GM19463 (cell line): ENCODE measurements around the gene TBR1.
A peak's percentile ranks its signal among the peaks of the same experiment; 100 is the strongest.

Experiments
- ATAC-seq: cut with Tn5 transposase; IDR thresholded peaks from one replicate; pipeline ENCODE4 v1.9.1; 2021; ENCODE audit warnings: mild to moderate bottlenecking, moderate library complexity; ENCODE audit not compliant: unreplicated experiment

Gene TBR1

DNA sequence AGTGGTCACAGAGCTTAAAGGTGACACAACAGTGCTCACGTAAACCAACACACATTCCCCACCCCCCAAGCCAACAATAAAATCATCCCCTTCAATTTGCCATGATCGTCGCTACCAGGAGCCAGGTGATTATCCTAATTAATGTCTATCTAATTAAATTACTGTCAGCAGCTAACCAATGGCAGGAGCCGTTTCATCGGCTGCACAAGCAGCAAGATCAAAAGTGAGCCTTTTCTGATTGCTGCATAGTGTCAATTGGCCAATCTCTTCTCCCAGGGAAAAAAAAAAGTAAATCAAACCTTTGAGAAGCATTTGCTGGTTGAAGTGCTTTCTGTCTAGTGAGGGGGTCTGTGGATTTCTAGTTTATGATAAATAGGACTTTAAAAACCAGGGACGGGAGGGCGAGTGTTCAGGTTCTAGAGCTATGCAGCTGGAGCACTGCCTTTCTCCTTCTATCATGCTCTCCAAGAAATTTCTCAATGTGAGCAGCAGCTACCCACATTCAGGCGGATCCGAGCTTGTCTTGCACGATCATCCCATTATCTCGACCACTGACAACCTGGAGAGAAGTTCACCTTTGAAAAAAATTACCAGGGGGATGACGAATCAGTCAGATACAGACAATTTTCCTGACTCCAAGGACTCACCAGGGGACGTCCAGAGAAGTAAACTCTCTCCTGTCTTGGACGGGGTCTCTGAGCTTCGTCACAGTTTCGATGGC lies at the start of gene TBR1:
Gene TBR1 (plus strand): TSS at position 311 of the 721 bp plus-strand sequence. CDS start 114 bp downstream, at position 425.
- no peak for ATAC-seq

DNA sequence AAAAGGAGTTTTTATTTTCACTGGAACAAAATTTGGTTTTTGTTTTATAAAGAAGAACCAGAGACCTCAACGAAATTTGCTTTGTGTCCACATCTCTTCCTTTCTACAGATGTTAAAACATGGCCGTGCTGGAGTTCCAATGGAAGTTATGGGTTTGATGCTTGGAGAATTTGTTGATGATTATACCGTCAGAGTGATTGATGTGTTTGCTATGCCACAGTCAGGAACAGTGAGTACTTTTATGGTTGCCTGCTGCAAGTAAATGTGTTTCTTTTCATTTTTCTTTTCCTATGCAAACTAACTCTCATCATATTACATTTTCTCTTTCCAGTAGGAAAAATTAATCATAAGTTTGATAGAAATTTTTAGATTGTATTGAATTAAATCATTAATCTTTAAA lies 48.4 kb upstream of the TBR1 start:
- no peak for ATAC-seq

DNA sequence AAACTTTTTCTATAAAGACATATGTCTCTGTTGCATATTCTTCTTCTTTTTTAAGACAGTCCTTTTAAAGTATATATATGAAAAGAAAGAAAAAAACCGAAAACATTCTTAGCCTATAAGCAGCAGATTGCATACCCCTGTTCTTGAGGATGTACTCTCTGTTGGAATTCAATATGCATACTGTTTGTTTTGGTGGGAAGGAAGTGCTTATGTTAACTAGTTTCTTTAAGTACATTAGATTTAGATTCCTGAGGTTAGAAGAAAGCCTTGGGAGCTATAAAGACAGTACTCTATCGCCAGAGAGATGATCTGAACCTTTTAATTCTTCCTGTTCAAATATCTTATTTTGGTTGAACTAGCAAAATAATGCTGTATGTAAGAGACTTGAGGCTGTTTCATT lies 46.8 kb upstream of the TBR1 start:
- no peak for ATAC-seq

DNA sequence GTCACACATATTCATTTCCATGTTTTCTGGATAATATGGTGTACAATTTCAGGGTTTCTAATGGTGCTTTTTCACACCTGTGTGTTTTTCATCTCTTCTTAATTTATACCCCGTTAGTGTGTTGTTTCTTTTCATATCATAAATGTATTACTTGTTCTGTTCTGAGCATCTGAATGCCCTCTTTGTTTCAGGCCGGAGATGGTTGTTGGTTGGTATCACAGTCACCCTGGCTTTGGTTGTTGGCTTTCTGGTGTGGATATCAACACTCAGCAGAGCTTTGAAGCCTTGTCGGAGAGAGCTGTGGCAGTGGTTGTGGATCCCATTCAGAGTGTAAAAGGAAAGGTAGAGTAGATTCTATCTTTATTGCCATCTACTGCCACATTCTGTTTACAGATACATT lies 45.1 kb upstream of the TBR1 start:
- ATAC-seq: no peak

DNA sequence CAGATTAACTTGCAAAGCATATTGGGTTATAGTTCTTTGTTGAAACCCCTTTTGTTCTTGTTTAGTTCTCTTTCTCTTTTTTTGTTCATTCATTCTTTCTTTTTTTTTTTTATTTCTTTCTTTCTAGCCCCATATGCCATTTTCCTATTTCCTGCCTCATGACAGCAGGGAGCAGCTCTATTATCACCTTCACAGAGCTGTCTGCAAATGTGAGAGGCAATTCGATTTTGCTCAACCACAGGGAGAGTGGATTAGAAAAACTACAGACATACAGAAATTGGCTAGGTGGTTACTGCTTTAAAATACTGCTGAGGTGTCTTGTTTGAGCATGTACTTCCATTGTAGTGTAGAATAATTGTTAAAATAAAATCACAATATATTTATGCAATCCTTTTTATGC lies 44.2 kb upstream of the TBR1 start:
- ATAC-seq: no peak

DNA sequence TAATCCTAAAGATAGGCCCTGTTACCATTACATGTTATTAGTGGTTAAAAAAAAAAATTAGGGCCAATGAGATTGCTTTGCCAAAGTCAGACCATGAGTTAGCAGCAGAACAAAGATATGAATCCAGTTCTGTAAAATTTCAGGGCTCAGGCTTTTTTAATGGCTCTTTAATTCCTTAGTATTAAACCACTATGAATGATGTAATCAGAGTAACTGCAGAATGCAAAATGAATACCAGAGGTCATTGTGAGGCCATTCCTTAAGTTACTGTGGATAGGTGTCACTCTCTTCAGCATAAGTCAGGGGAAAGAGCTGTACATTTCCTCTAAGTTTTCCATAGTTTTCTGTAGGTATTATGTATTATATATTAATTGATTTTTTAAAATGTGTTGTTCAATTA lies 42.2 kb upstream of the TBR1 start:
- ATAC-seq: no peak

DNA sequence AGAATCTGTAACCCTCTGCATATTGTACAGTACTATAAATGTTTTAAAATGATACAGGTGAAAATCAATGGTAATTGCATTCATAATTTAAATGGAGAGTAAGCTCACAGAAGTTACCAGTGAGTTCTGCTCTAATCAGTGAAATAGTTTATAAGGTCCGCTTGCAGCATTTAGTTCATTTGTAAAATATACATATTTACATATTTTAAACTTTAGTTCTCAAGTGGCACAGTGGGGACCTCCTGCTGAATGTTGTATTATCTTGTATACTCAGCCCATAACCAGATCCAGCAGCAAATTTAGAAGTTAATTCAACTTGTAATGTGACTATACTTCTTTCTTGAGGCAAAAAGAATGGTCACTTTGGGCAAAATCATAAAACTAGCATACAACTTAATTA lies 41.7 kb upstream of the TBR1 start:
- ATAC-seq: no peak

DNA sequence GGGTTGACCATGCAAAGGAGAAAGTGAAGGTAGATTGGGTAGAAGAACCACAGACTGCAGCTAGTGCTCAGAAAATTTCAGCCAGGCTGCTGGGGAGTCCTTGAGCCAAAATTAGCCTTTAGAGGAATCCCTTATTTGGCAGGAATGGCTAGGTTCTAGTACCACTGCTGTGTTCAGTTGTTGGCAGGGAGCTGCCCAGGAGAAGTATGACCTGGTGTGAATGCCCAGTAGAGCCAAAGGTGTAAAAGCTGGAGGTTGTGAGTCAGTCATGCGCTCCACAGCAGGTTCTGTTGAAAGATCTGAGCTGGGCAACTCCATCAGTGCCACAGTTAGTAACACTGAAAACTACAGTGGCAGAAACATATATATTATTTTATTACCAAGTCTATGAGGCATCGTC lies 36.4 kb upstream of the TBR1 start:
- ATAC-seq: no peak

DNA sequence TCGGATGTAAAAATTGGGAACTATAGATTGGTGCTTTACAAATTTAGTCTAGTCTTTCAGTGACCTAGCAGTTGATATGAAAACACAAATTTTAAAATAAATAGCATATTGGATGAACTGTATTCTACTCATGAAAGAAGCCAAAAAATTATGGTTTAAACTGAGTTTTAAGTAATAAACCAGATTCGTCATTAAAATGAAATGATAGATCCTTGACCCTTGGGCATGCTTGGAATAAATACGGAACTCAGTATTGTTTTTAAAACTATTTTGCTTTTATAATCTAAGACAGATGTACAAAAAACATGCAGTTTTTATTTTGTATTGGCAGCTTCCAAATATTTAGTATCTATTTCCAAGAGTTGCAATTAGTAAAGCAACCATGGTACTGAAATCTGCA lies 34.6 kb upstream of the TBR1 start:
- no peak for ATAC-seq

DNA sequence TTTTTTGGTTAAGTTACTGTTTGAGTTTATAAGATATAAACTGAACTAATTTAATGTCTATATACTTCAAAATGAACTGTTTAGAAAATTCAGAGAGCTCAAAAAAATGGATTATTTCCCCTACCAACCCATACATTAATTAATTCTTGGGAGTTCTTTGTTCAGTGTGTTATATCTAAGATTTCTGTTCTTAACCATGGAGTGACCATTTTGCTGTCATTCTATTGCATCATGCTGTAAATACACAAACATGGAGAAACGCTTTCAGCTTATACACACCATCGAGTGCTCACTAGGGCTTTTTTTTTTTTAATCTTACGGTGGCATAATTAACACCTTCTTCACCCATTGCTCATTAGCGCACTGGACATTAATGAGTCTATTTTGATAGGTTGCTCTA lies 33.4 kb upstream of the TBR1 start:
- no peak for ATAC-seq

DNA sequence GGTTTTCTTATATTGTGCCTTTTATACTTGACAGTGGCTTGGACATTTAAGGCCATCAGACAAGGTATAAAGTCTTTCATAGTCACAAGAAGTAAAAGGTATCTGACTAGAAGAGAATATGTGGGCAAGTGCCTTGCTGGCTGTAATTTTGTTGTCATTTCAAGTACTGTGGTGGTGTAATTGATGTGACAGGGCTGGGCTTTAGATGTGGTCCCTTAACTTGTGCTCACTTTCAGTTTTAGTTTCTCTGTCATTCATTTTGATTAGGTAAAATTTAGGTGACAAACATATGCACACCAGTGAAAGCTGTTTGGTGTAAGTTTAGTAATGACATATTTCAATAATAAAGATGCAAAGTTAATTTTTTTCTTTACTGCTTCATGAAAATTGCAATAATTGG lies 31.2 kb upstream of the TBR1 start:
- ATAC-seq: peak; percentile 78

DNA sequence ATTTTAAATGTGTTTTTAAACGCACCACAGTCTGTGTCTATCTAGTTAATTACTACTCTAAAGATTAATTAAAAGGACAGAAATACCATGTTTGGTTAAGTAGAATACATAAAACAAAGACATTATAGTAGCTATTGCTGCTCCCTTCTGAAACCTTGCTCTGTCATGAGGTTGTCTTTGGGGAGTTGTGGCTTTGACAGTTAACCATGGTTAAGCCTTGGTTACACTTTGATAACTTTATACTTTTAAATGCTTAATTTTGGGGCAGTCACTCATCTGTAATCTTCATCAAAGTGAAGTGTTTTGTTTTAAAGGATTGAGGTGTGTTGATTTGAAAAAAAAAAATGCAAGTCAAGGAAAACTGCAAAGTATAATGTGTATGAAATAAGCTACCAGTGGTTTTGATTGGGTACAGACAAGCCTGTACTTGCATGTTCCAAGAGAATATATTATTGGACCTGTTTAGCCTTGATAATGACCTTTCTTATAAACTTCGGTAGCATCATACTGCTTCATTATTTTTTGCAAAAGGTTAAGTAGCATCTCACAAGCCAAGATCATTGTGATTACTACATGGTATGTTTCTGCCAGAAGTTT lies 29.8 kb upstream of the TBR1 start:
- ATAC-seq: peak; percentile 67

DNA sequence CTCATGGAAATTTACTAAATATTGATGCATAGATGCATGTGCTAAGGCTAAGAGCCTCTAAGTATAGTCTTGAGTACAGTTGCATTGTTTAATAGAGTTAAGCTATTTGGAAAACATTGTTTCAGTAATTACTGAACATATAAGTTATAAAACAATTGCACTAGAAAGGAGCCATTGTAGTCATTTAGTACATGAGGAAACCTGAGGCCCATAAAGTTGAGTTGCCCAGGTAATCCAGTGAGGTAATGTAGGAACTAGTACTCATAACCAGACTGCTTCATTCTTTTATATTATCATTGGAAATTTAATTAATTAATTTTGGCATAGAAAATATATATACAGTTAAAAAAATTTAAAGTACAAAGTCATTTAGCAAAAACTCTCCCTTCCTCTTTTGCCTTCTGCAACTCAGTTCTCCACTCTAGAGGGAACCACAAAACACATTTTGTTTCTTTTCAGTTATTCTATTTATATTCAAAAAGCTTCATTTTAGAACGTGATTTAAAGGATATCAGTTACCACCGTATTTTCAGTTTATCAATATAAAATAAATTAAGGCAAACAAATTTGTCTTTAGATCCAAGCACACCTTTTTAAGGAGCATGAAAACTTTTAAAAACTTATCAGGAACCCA lies 27.8 kb upstream of the TBR1 start:
- no peak for ATAC-seq

DNA sequence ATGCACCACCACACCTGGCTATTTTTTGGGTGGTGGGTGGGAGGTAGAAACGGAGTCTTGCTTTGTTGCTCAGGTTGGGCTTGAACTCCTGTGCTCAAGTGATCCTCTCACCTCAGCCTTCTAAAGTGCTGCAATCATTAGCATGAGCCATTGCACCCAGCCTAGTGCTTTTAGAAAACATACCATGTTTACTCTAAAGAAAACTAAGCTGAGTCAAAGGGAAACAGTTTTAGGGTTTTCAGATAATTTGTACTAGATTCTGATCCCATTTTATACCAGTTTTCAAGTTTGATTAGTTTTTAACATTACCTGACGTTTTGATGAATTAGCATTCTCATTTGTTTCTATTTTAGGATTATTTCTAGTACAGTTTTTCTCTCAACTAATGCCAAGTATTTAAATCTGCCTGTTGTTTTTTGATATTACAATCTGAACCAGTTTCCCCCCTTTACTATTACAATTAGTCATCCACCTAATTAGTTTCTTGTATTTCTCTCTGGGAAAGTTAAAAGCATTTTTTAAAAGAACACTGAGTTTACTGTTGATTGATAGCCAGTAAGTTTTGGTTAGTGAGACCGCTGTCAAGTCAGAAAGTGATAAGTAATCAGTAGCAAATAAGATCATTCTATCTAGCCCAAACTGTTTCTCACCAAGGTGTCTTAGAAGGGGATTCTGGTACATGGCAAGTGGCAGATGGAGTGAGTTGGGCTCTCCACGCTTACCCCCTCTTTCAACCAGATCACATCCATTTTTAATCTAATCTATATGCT lies 24.2 kb upstream of the TBR1 start:
- ATAC-seq: peak; percentile 43

DNA sequence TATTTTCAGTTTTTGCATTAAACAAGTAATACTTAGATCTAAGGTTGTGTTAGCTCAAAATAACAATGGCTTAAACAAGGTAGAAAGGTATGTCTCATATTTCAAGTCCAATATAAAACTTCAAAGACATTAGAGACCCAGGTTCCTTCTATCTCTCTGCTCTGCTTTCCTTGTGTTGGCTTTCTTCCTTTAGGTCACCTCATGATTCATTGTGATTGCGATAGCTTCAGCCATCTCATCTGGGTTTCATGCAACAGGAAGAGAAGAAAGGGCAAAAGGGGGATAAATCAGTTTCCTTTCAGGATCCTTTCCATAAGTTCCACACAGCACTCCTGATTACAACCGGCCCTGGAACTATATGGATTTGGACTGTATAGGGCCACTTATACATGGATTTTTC lies 16.0 kb upstream of the TBR1 start:
- ATAC-seq: no peak

DNA sequence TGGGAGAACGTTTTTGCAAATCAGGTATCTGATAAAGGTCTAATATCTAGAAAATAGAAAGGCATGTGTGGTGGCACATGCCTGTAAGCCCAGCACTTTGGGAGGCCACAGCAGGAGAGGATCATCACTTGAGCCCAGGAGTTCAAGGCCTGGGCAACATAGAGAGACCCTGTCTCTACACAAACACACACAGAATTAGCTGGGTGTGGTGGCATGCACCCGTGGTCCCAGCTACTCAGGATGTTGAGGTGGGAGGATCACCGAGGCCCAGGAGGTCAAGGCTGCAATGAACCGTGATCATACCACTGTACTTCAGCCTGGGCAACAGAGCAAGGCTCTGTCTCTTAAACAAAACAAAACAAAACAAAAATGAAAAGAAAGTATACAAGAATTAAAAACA lies 13.8 kb upstream of the TBR1 start:
- ATAC-seq: no peak

DNA sequence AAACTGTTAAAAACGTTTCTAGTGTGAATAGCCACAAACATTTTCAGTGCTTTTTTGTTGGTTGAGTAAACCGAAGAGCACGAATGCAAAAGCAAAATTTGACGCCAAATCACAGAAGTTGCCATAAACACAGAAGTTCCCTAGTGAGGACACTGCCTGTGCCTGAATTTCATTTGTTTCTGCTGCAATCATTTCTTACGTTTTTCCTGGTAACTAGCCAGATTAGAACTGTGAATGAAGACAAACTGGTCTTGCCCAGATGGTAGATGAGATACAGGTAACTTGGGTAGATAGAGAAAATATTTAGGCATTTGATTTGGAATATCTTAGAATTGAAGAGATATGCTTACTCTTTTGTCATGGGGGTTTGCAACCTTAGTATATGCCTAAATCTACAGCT lies 9.8 kb upstream of the TBR1 start:
- no peak for ATAC-seq

DNA sequence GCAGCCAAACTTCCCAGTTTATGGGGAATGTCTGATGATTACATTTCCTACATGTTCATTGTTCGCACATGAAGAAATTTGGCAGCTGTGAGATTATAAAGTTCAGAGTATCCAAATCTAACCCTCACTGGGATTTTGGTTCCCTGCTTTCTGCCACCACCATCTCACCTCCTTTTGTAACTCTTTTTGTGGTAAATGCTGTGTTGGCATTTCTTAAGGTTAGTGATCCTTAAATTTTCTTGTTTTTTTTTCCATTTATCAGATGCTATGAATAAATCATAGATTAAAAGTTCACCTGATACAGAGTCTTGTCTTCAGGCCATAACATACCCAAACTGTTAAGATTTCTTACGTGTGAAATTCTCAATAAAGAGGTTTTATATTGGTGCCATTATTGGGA lies 8.5 kb upstream of the TBR1 start:
- ATAC-seq: no peak

DNA sequence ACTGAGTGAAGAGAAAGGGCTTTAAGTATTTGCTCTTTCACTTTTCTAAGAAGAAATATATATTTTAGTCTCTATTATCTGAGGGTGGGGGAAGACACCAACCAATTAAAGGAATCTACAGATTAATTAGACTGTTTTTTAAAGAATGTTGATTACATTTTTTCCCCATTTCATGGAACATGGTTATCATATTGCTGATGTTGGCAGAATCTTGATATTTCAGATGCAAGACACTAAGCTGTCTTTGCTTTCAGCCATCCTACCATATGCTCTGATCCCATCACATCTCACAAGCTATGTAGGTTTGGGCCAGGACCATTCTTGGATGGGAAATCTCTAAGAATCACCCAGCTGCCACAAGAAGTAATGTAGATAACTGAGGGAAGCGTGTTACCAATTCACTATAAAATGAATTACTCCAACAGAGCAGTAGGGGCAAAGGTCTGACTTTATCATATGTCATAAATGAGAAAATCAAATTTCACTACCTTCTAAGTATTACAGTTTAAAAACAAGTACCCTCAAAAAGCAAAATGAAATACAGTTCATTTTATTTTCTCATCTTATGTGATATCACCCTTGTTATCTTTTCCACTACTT lies 6.7 kb upstream of the TBR1 start:
- no peak for ATAC-seq

DNA sequence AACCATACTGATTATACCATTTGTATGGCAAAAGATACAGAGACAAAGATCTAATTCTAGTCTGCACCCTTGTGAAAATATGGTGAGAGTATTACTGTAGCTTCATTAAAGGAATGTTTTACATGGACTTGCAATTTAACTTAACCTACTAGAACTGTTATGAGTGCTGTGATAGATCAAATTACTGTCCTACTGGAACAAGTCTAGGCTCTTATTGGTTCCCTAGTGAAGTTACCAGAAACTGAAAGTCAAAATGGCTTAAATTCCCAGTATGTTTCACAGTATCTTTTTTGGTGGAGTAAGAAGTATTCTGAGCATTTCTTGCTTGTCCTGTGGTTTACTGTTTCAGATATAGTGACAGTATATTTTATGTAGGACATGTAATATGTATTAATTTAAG lies 3.8 kb upstream of the TBR1 start:
- ATAC-seq: no peak
